Dedifferentiated amniotic fluid mesenchymal stem cell (primary cell): ENCODE results near the gene MED6.

Experiments
- DNase-seq: peaks from one replicate; pipeline ENCODE4 v3.0.0-alpha.2; 2016; ENCODE audit errors: extremely low spot score

Gene MED6

GRCh38 chr14:70600382-70601157 lies at the start of gene MED6:
MED6 (minus strand) TSS chr14:70600655; CDS start chr14:70600637, 18 bp downstream.
- DNase-seq = peak; percentile 94

- DNase-seq = no peak
Measured at GRCh38 chr14:70649803-70650202, 49.3 kb upstream of the MED6 start.

- no peak for DNase-seq
Measured at GRCh38 chr14:70648346-70648745, 47.9 kb upstream of the MED6 start.

GRCh38 chr14:70646705-70647104 lies 46.2 kb upstream of the MED6 start:
- DNase-seq = no peak

GRCh38 chr14:70645892-70646291 lies 45.4 kb upstream of the MED6 start:
- no peak for DNase-seq

GRCh38 chr14:70643967-70644366 lies 43.5 kb upstream of the MED6 start:
- DNase-seq = no peak

GRCh38 chr14:70642303-70643235 lies 42.1 kb upstream of the MED6 start:
- no peak for DNase-seq

- no peak for DNase-seq
Measured at GRCh38 chr14:70641548-70642302, 41.3 kb upstream of the MED6 start, which contains the start of gene TTC9. TTC9 (plus strand) TSS chr14:70641916; CDS start chr14:70642130, 214 bp downstream.

- no peak for DNase-seq
Measured at GRCh38 chr14:70640938-70641547, 40.6 kb upstream of the MED6 start.

- no peak for DNase-seq
Measured at GRCh38 chr14:70638416-70638815, 38.0 kb upstream of the MED6 start.

- DNase-seq = no peak
Measured at GRCh38 chr14:70635971-70636595, 35.6 kb upstream of the MED6 start.

GRCh38 chr14:70631948-70632347 lies 31.5 kb upstream of the MED6 start:
- DNase-seq = no peak

- DNase-seq = no peak
Measured at GRCh38 chr14:70624972-70625371, 24.5 kb upstream of the MED6 start.

GRCh38 chr14:70622111-70622712 lies 21.8 kb upstream of the MED6 start:
- no peak for DNase-seq

- DNase-seq = no peak
Measured at GRCh38 chr14:70619708-70620107, 19.3 kb upstream of the MED6 start.

- DNase-seq = no peak
Measured at GRCh38 chr14:70618314-70618713, 17.9 kb upstream of the MED6 start.

GRCh38 chr14:70616646-70617045 lies 16.2 kb upstream of the MED6 start:
- DNase-seq = no peak

GRCh38 chr14:70611216-70611615 lies 10.8 kb upstream of the MED6 start:
- no peak for DNase-seq

- no peak for DNase-seq
Measured at GRCh38 chr14:70602254-70602653, 1.8 kb upstream of the MED6 start.

GRCh38 chr14:70601162-70601561 lies 707 bp upstream of the MED6 start:
- DNase-seq = no peak

GRCh38 chr14:70599345-70599744 lies 1.1 kb downstream of the MED6 start:
- no peak for DNase-seq
